ENCODE data around the gene CSNK2A1.

CSNK2A1 gene

DNA sequence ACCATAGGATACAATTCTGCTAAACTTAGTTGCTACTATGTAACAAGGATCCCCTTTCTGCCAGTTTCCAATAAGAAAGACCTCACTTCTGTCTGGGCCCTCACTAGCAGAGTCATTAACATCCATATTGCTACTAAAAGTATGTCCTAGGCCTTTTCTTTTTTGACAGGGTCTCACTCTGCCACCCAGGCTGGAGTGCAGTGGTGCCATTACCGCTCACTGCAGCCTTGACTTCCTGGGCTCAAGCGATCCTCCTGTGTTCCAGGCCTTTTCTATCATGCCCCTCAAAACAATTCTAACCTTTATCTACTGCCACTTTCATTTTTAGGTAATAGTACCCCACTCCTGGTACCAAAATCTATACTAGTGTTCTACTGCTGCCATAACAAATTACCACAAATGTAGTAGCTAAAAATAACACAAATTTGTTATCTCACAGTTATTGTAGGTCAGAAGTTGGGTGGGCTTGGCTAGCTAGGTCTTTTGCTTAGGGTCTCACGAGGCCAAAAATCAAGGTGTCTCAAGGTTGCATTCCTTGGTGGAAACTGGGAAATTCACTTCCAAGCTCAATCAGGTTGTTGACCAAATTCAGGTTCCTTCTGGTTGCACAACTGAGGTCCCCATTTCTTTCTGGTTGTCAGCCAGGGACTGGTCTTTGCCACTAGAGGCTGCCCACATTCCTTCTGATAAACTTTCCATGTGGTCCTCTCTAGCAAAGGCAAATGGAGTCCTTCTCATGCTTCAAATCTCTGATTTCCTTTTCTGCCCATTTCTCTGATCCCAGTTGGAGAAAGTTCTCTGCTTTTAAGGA, 3.0 kb downstream of the CSNK2A1 start:
- DNase-seq (ENCODE audit: insufficient read length, low spot score) = no peak
- no peak for FAIRE-seq
- no peak for TF ChIP-seq CTCF (IDR thresholded peaks at IDR 0.05; ENCODE audit: insufficient read depth, missing control alignments)

DNA sequence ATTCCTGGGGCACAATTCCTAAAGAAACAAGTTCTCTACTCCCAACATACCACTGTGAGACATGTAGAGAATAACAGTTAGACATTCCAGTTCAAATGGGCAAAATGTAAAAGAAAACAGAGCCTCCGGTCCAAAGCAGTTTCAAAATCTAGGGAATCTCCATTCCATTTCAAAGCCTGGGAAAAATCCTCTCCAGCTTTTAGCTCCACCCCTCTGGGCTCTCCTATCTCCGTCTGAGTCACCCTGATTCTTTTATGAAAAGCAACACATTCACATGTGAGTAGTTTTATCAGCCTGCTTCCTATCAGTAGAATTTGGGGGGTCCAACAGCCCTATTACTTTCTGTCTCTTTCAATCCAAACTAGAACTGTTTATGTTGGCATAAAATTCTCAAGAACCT, 3.7 kb downstream of the CSNK2A1 start:
- DNase-seq (ENCODE audit: insufficient read length, low spot score) (no peak), FAIRE-seq (no peak)
- no peak for TF ChIP-seq CTCF (IDR thresholded peaks at IDR 0.05; ENCODE audit: insufficient read depth, missing control alignments)

- DNase-seq (ENCODE audit: insufficient read length, low spot score) (no peak), FAIRE-seq (no peak)
- TF ChIP-seq CTCF (IDR thresholded peaks at IDR 0.05; ENCODE audit: insufficient read depth, missing control alignments) = no peak
Measured at GRCh38 chr20:539191-539590, 4.4 kb downstream of the CSNK2A1 start.

DNA sequence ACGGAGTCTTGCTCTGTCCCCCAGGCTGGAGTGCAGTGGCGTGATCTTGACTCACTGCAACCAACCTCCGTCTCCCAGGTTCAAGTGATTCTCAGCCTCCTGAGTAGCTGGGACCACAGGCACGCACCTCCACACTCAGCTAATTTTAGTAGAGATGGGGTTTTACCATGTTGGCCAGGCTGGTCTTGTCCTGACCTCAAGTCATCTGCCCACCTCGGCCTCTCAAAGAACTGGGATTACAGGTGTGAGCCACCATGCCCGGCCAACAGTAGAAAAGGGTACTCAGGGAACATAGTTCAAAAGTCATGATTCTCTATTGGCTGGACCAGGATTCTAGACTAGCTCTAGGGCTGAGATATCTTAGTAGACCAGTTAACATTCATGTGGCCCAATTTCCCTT, 5.6 kb downstream of the CSNK2A1 start:
- DNase-seq (ENCODE audit: insufficient read length, low spot score) (no peak), FAIRE-seq (no peak)
- TF ChIP-seq CTCF (IDR thresholded peaks at IDR 0.05; ENCODE audit: insufficient read depth, missing control alignments) = no peak

- no peak for TF ChIP-seq CTCF (IDR thresholded peaks at IDR 0.05; ENCODE audit: insufficient read depth, missing control alignments)
- no peak for FAIRE-seq
- DNase-seq (ENCODE audit: insufficient read length, low spot score) = no peak
Measured at GRCh38 chr20:536426-537010, 7.1 kb downstream of the CSNK2A1 start.

DNA sequence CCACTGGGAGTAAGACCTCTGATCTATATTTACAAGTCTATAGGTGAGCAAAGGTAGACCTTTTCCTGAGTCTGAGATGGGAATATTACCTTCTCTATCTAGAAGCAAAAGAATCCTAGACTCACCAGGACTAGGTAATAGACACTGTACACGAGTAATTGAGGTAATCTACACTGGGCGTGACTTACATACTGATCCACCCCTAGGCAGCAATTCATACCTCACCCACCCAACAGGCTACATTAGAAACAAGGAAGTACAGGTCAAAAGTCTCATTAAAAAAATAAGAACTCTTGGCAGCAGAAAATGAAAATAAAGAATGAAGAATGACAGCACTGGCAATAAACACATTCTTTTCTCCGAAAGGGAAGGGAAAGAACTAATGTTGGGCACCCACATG, 7.6 kb downstream of the CSNK2A1 start:
- DNase-seq (ENCODE audit: insufficient read length, low spot score) = no peak
- FAIRE-seq = no peak
- no peak for TF ChIP-seq CTCF (IDR thresholded peaks at IDR 0.05; ENCODE audit: insufficient read depth, missing control alignments)

DNA sequence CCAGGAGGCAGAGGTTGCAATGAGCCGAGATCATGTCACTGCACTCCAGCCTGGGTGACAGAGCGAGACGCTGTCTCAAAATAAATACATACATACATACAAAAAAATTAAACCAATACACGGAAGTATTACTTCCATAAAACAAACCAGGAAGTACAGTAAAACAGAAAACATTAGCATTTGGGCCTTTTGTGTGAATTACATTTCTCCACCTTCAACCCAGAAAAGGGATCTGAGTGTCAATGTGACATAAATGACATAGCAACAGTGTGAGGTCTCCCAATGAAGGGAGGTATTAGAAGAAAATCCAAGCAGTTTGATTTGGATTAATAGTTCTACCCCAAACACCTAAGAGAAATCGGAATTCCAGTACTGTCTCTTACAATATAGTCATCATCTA, 10.1 kb downstream of the CSNK2A1 start:
- FAIRE-seq (no peak), DNase-seq (ENCODE audit: insufficient read length, low spot score) (no peak)
- TF ChIP-seq CTCF (IDR thresholded peaks at IDR 0.05; ENCODE audit: insufficient read depth, missing control alignments) = no peak

Data from D721Med (cell line).